GM15510 (cell line): ENCODE measurements around the gene HMOX2.

Experiments used
- POLR2A ChIP-seq: IDR thresholded peaks from 3 replicates; pipeline ENCODE4 v1.6.1; 2011; ENCODE audit warnings: borderline replicate concordance; ENCODE audit not compliant: insufficient read length; ENCODE audit errors: extremely low read depth

The HMOX2 gene, protein sequence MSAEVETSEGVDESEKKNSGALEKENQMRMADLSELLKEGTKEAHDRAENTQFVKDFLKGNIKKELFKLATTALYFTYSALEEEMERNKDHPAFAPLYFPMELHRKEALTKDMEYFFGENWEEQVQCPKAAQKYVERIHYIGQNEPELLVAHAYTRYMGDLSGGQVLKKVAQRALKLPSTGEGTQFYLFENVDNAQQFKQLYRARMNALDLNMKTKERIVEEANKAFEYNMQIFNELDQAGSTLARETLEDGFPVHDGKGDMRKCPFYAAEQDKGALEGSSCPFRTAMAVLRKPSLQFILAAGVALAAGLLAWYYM

DNA sequence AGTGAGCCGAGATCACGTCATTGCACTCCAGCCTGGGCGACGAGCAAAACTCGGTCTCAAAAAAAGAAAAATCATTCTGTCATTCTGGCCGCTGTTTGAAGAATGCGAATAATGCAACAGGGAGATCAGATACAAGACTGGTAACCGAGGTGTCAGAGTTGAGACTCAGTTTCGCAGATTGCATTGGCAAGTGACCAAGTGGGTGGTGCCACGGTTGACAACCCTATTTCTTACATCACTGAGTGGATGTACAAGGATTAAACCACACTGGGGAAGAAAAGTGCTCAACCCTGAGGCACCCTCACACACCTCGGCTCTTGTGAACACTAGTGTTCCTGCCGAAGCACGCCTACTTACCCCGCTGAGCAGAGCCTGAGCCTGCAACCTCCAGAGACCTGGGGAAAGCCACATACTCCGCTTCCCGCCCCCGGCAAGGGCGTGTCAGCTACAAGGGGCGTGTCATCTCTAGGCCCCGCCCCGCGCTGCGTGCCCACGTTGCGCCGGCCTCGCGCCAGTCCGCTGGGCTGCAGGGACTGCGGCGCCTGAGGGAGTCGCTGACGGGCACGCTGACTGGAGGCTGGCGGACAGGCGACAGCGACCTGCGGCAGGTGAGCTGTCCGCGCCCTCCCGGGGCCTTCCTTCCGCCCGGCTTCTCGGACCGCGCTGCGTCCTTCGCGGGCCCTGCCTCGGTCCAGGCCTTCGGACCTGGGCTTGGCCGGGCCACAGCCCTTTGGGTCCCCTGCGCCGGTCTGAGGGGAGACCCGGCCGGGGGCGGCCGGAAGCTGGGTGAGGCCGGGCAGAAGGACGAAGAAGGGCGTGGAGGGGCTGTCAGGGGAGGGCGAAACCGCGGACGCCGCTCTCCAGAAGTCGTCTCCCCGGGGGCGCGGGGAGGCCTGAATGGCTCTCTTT lies at the start of gene HMOX2:
Gene HMOX2, plus strand, starts transcription at position 519 of the 909 bp plus-strand sequence. CDS start 29,127 bp downstream, outside the sequence.
- peak; percentile 98 for TF ChIP-seq POLR2A

GRCh38 chr16:4426722-4427372 lies 49.4 kb upstream of the HMOX2 start:
- no peak for TF ChIP-seq POLR2A

- no peak for TF ChIP-seq POLR2A
Measured at GRCh38 chr16:4428500-4428899, 47.7 kb upstream of the HMOX2 start.

DNA sequence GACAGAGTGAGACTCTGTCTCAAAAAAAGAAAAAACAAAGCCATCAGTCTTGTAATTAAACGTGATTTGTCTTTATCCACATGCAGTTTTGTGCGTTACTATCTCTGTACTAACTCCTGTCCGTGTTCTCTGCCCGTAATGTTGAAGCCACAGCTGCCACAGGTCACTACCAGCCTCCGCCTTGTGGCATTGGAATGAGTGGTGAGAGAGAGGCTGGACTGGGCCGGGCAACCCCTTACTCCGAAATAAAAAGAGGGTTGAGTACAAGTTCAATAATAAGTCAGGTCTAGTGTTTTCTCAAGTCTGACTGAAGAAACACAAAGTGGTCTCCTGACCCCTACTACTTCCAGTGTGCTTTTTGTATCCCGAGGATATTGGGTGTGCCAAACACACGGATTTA lies 45.2 kb upstream of the HMOX2 start:
- no peak for TF ChIP-seq POLR2A

DNA sequence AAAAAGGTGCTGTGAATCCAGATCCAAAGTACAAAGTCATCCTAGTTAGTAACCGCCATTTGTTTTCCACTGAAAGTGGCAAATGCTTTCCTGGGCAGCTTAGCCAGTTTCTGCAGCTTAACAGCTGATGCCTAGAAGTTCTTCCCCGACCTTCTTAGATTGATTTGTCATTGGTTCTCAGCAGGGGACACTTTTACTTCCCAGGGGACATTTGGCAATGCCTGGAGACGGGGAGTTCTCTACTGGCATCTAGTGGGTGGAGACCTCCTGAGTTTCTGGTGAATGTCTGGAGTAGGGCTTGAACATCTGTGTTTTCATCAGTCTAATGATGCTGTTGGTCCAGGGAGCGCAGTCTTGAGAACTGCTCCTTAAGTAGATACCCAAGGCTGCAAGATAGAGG lies 43.0 kb upstream of the HMOX2 start:
- no peak for TF ChIP-seq POLR2A

GRCh38 chr16:4433914-4434787 lies 42.0 kb upstream of the HMOX2 start:
- TF ChIP-seq POLR2A, result no peak

- no peak for TF ChIP-seq POLR2A
Measured at GRCh38 chr16:4435337-4436067, 40.7 kb upstream of the HMOX2 start.

DNA sequence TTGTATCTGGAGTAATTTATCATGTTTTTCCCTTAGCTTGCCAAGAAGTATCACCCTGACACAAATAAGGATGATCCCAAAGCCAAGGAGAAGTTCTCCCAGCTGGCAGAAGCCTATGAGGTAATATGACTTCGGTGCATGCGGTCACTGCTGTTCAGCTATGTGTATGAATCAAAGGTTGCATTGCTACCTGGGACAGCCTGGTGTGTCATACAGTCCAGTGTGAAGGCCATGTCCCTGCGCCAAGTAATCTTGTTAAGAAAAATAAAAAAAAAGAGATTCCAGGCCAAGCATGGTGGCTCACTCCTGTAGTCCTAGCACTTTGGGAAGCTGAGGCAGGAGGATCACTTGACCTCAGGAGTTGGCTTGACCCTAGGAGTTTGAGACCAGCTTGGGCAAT lies 38.8 kb upstream of the HMOX2 start:
- no peak for TF ChIP-seq POLR2A

DNA sequence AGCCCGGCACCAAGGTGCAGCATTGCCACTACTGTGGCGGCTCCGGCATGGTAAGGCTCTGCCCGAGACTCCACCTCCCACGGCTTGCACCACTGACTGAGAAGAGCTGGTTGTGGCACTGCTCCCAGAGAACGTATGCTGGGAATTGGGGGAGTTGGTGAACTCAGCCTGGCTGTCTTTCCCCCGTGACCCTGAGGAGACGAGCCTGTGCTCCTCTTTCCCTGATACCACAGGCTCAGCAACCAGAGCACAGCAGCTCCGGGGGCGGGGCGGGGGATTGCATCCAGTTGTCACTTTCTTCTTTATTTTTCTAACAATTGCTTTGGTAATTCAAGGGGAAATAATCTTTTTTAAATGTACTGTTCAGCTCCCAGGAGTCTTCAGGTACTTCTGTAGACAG lies 33.8 kb upstream of the HMOX2 start:
- TF ChIP-seq POLR2A, result no peak

DNA sequence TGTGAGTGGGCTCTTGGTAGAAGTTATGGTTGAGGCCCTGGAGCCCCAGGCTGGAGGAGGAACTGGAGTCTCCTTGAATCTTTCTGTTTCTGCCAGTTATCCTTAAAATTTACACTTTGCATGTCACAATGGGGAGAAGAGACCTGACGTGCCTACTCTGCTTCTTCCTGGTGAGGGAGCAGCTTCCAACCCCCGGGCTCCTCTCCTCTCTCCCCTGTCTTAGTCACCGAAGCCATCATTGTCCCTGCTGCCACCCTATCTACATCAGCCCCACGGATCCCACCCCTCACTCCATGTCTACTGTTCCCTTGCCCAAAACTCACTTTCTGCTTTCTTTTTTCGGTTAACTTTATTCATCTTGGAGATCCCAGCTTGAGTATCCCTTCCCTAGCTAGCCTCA lies 32.9 kb upstream of the HMOX2 start:
- TF ChIP-seq POLR2A, result no peak

GRCh38 chr16:4443986-4444385 lies 32.2 kb upstream of the HMOX2 start:
- TF ChIP-seq POLR2A, result no peak

DNA sequence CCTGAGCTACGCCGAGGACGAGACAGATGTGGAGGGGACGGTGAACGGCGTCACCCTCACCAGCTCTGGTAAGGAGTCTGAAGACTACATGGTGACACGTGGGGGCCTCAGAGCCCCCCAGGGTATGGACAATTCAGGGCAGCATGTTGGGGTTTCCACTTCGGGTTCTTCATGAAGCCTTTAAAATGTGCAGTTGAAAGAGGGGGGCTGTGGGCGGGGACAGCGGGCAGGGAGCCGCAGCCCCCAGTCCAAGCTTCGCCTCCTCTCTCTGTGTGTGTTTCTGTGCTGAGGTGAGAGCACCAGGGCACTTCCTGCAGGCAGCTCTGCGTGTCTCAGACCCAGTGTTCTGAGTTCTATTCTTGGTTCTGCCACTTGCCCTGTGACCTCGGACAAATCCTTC lies 25.8 kb upstream of the HMOX2 start:
- TF ChIP-seq POLR2A, result no peak

DNA sequence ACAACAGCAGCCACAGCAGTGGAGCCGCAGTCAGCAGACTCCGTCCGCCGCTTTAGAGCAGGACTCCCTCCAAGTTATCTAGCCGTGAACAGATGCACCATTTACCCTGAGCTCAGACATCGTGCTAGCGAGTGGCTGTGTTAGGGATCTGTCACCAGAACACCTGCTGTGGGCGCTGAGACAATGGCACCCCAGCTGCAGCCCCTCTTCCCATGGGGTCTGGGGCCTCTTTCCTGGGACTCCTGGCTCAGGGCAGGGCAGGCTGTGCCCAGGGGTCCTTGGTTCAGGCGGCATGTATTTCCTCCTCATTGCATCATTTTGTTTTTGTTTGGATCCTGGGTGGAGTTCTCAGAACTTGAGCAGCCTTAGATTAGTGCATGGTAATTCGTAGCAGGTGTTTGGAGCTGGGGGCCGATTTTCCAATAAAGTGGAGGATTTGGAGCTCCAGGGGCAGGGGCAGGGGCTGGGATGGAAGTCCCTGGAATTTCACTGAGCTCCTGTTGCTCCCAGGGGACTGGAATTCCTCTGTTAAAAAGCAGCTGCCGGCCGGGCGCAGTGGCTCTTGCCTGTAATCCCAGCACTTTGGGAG lies 25.2 kb upstream of the HMOX2 start:
- TF ChIP-seq POLR2A, result no peak
